ENCODE data around the gene S100PBP.
A peak's percentile ranks its signal among the peaks of the same experiment; 100 is the strongest.

Gene S100PBP

GRCh38 chr1:32861904-32862695, 44.6 kb downstream of the S100PBP start:
- Histone ChIP-seq H3K27me3 (ENCODE audit: control insufficient read depth, insufficient read depth, low read length, poor library complexity, severe bottlenecking) (no peaks in the 10 kb centered on the region), H3K4me1 (ENCODE audit: control insufficient read depth, insufficient read depth, low read length) (peaks cover 11% of the 10 kb centered on the region), H3K27ac (ENCODE audit: insufficient read depth, low read depth, low read length, poor library complexity, severe bottlenecking) (no peak overlapping the region), H3K9me3 (ENCODE audit: control insufficient read depth, low read length) (no peaks in the 10 kb centered on the region), H3K4me3 (ENCODE audit: insufficient read depth, low read depth, low read length) (no peak overlapping the region), H3K36me3 (ENCODE audit: control insufficient read depth, insufficient read depth, low read length) (peaks cover 10% of the 10 kb centered on the region)
- WGBS, 2 experiments = 86 to 89% methylated on average over 3 of the region's 3 CpGs

DNA sequence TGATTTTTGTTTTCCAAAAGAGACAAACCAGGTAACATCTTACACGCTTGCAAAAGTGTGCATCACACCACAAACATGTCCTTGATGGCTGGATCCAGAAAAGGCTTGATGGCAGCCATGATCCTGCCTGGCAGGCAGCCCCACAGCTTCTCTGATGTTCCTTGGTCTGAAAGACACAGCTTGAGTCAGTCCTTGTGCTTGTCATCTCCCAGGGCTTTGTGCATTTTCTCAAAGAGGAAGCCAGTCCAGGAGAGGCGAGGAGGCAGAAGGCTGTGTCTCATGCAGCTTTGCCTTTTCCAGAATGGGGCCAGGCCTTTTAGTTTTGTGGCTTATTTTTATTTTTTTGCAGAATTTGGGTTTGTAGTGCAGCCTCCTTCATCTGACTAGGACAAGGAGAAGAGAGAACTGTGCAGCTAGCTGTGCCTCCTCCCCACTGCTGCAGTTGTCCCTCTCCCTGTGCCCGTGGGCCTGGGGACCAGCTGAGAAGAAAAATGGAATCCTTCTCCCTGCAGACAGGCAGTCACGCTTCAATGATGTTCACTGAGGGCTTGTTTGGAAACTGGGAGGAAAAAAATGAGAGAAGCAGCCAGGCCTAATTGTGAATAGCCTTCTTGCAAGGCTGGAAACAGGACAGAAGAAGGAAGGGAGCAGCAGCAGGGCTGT, 45.9 kb downstream of the S100PBP start:
- Histone ChIP-seq H3K9me3 (ENCODE audit: control insufficient read depth, low read length) (no peaks in the 10 kb centered on the region), H3K4me3 (ENCODE audit: insufficient read depth, low read depth, low read length) (no peak overlapping the region), H3K4me1 (ENCODE audit: control insufficient read depth, insufficient read depth, low read length) (peaks cover 11% of the 10 kb centered on the region), H3K36me3 (ENCODE audit: control insufficient read depth, insufficient read depth, low read length) (peaks cover 10% of the 10 kb centered on the region), H3K27ac (ENCODE audit: insufficient read depth, low read depth, low read length, poor library complexity, severe bottlenecking) (no peak overlapping the region), H3K27me3 (ENCODE audit: control insufficient read depth, insufficient read depth, low read length, poor library complexity, severe bottlenecking) (no peaks in the 10 kb centered on the region)
- WGBS, 2 experiments = 78 to 86% methylated on average over 4 of the region's 4 CpGs

GRCh38 chr1:32863881-32864245, 46.4 kb downstream of the S100PBP start:
- Histone ChIP-seq H3K27ac (ENCODE audit: insufficient read depth, low read depth, low read length, poor library complexity, severe bottlenecking) (no peak overlapping the region), H3K4me3 (ENCODE audit: insufficient read depth, low read depth, low read length) (no peak overlapping the region), H3K9me3 (ENCODE audit: control insufficient read depth, low read length) (no peaks in the 10 kb centered on the region), H3K4me1 (ENCODE audit: control insufficient read depth, insufficient read depth, low read length) (peaks cover 11% of the 10 kb centered on the region), H3K27me3 (ENCODE audit: control insufficient read depth, insufficient read depth, low read length, poor library complexity, severe bottlenecking) (no peaks in the 10 kb centered on the region), H3K36me3 (ENCODE audit: control insufficient read depth, insufficient read depth, low read length) (peaks cover 10% of the 10 kb centered on the region)
- 94 to 100% methylated on average over 1 of the region's 1 CpG for WGBS, 2 experiments

DNA sequence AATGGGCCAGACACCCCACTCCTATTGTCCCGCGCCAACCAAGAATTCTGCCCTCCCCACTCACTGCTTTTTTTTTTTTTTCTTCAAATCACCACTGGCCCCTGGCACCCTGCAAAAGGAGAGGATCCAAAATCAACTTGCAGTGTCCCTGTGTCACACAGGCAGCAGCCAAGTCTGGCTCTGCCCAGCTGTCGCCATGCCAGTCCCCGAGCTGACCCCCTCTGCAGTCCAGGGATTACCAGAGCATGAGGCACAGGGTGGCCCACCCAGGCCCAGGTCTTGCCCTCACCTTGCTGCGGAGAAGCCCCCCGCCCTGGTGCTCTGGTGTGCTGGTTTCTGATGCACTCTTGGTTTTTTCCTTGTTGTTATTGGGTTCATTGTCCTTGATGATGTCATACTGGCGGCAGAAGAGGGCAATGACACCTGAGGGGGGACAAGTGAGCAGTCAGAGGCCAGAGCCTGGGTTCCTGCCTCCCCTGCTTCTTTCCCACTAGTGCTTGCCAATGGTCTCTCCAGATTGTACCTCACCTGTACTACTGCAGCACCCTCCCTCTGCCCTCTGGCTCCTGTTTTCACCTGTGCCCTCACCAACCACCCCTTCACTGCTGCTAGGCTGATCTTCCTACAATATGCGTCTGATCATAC, 47.0 kb downstream of the S100PBP start:
- H3K9me3 ChIP-seq (ENCODE audit: control insufficient read depth, low read length) = no peaks in the 10 kb centered on the region
- no peak overlapping the region for H3K4me3 ChIP-seq (ENCODE audit: insufficient read depth, low read depth, low read length)
- peaks cover 2% of the 10 kb centered on the region for H3K27me3 ChIP-seq (ENCODE audit: control insufficient read depth, insufficient read depth, low read length, poor library complexity, severe bottlenecking)
- 92 to 96% methylated on average over 8 of the region's 8 CpGs for WGBS, 2 experiments
- peaks cover 11% of the 10 kb centered on the region for H3K4me1 ChIP-seq (ENCODE audit: control insufficient read depth, insufficient read depth, low read length)
- H3K27ac ChIP-seq (ENCODE audit: insufficient read depth, low read depth, low read length, poor library complexity, severe bottlenecking) = peak overlapping the region; percentile 20
- H3K36me3 ChIP-seq (ENCODE audit: control insufficient read depth, insufficient read depth, low read length) = peaks cover 10% of the 10 kb centered on the region

GRCh38 chr1:32865639-32866405, 48.4 kb downstream of the S100PBP start:
- Histone ChIP-seq H3K27me3 (ENCODE audit: control insufficient read depth, insufficient read depth, low read length, poor library complexity, severe bottlenecking) (peaks cover 11% of the 10 kb centered on the region), H3K36me3 (ENCODE audit: control insufficient read depth, insufficient read depth, low read length) (peaks cover 10% of the 10 kb centered on the region), H3K27ac (ENCODE audit: insufficient read depth, low read depth, low read length, poor library complexity, severe bottlenecking) (peak overlapping the region; percentile 40), H3K9me3 (ENCODE audit: control insufficient read depth, low read length) (no peaks in the 10 kb centered on the region), H3K4me3 (ENCODE audit: insufficient read depth, low read depth, low read length) (no peak overlapping the region), H3K4me1 (ENCODE audit: control insufficient read depth, insufficient read depth, low read length) (peaks cover 20% of the 10 kb centered on the region)
- WGBS, 2 experiments = 94 to 98% methylated on average over 2 of the region's 3 CpGs

- peaks cover 16% of the 10 kb centered on the region for H3K27me3 ChIP-seq (ENCODE audit: control insufficient read depth, insufficient read depth, low read length, poor library complexity, severe bottlenecking)
Observed at GRCh38 chr1:32867151-32867550, 49.7 kb downstream of the S100PBP start.

GRCh38 chr1:32867671-32868070, 50.2 kb downstream of the S100PBP start:
- H3K27me3 ChIP-seq (ENCODE audit: control insufficient read depth, insufficient read depth, low read length, poor library complexity, severe bottlenecking) = peaks cover 16% of the 10 kb centered on the region
- no peaks in the 10 kb centered on the region for H3K9me3 ChIP-seq (ENCODE audit: control insufficient read depth, low read length)
- 93 to 95% methylated on average over 7 of the region's 7 CpGs for WGBS, 2 experiments
- H3K36me3 ChIP-seq (ENCODE audit: control insufficient read depth, insufficient read depth, low read length) = peaks cover 8% of the 10 kb centered on the region
- H3K4me3 ChIP-seq (ENCODE audit: insufficient read depth, low read depth, low read length) = no peak overlapping the region
- peaks cover 34% of the 10 kb centered on the region for H3K4me1 ChIP-seq (ENCODE audit: control insufficient read depth, insufficient read depth, low read length)
- H3K27ac ChIP-seq (ENCODE audit: insufficient read depth, low read depth, low read length, poor library complexity, severe bottlenecking) = no peak overlapping the region

More at GRCh38 chr1:32867151-32867550, 49.7 kb downstream of the S100PBP start:
- WGBS, 2 experiments = 91% methylated on average over 5 of the region's 5 CpGs
- Histone ChIP-seq H3K27ac (ENCODE audit: insufficient read depth, low read depth, low read length, poor library complexity, severe bottlenecking) (no peak overlapping the region), H3K9me3 (ENCODE audit: control insufficient read depth, low read length) (no peaks in the 10 kb centered on the region), H3K36me3 (ENCODE audit: control insufficient read depth, insufficient read depth, low read length) (peaks cover 10% of the 10 kb centered on the region), H3K4me3 (ENCODE audit: insufficient read depth, low read depth, low read length) (no peak overlapping the region), H3K4me1 (ENCODE audit: control insufficient read depth, insufficient read depth, low read length) (peaks cover 32% of the 10 kb centered on the region)

- no peak overlapping the region for H3K27ac ChIP-seq (ENCODE audit: insufficient read depth, low read depth, low read length, poor library complexity, severe bottlenecking)
- peaks cover 16% of the 10 kb centered on the region for H3K27me3 ChIP-seq (ENCODE audit: control insufficient read depth, insufficient read depth, low read length, poor library complexity, severe bottlenecking)
- peaks cover 34% of the 10 kb centered on the region for H3K4me1 ChIP-seq (ENCODE audit: control insufficient read depth, insufficient read depth, low read length)
- no peaks in the 10 kb centered on the region for H3K9me3 ChIP-seq (ENCODE audit: control insufficient read depth, low read length)
- H3K4me3 ChIP-seq (ENCODE audit: insufficient read depth, low read depth, low read length) = no peak overlapping the region
- 94 to 95% methylated on average over 13 of the region's 13 CpGs for WGBS, 2 experiments
- H3K36me3 ChIP-seq (ENCODE audit: control insufficient read depth, insufficient read depth, low read length) = peaks cover 5% of the 10 kb centered on the region
Observed at GRCh38 chr1:32868085-32868484, 50.6 kb downstream of the S100PBP start.

GRCh38 chr1:32868806-32869455, 51.5 kb downstream of the S100PBP start:
- 93 to 96% methylated on average over 9 of the region's 9 CpGs for WGBS, 2 experiments
- H3K4me3 ChIP-seq (ENCODE audit: insufficient read depth, low read depth, low read length) = no peak overlapping the region
- peaks cover 5% of the 10 kb centered on the region for H3K36me3 ChIP-seq (ENCODE audit: control insufficient read depth, insufficient read depth, low read length)
- peaks cover 16% of the 10 kb centered on the region for H3K27me3 ChIP-seq (ENCODE audit: control insufficient read depth, insufficient read depth, low read length, poor library complexity, severe bottlenecking)
- H3K4me1 ChIP-seq (ENCODE audit: control insufficient read depth, insufficient read depth, low read length) = peaks cover 26% of the 10 kb centered on the region
- H3K27ac ChIP-seq (ENCODE audit: insufficient read depth, low read depth, low read length, poor library complexity, severe bottlenecking) = no peak overlapping the region
- no peaks in the 10 kb centered on the region for H3K9me3 ChIP-seq (ENCODE audit: control insufficient read depth, low read length)
